Activated CD8-positive, alpha-beta memory T cell treated with anti-CD3 and anti-CD28 coated beads for 48 hours (primary cell): Measurements from ENCODE around the gene USP32.

Experiments
- DNase-seq, 3 experiments: peaks; one replicate each; pipeline ENCODE4 v3.0.0-alpha.2; 2020; ENCODE audit warnings: low read depth in 2 of 3, low spot score in 2 of 3

USP32 gene

DNA sequence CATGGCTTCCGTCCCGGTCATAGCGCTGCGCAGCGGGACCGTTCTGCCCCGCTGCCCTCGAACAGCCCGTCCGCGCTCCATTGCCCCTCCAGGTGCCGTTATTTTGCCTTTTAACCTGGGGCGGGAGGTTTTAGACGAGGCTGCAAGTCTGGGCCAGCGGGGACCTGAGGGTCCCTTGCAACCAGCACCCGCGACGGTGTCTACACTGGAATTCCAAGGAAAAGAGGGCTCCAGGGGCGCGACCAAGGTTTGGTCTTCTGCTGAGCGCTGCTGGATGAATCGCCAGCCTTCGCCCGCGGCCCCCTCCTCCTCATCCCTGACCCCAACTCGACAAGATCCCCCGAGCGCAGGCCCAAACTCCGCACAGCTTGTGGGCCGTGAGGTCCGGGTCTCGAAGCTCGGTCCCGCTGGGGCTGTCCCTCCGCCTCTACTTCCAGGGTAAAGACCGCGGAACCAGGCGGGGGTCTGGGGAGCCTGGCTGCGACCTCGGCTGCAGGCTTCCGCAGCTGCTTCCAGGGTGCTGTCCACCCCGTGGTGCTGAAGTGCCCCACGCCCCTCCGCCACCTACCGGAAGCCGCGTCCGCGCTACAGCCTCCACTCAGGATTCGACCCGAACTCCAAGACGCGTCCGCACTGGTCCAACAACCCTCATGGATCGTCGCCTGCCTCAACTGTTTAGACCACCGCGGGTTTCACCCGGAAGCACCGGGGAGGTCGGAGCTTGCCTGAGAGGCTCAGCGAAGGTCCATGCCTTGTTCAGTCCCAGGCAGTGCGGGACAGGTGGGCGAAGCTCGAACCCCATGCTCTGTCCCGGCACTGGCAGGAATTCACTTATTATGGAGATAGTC lies 252.3 kb downstream of the USP32 start:
- peak in 2 of 3 experiments; percentile 25 to 44 for DNase-seq

GRCh38 chr17:60138769-60139437 lies 253.0 kb downstream of the USP32 start:
- no peak for DNase-seq

DNA sequence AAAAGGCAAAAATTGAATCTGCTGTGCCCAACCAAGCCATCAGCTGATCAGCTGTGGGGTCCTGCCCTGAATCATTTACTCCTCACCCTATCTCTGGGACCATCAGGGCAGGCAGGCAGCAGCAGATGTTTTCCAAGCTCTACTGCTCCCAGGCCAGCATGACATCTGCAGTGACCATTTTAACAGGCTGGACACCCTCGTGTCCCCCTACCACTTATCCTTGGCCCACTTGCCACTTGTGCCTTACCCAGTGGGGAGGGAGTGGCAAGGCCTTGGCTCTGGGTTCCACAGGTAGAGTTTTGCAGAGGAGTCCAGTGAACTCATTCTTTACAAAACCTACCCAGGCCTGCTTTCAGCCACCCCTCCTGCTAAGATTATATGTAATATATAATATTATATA lies 254.2 kb downstream of the USP32 start:
- no peak for DNase-seq

DNA sequence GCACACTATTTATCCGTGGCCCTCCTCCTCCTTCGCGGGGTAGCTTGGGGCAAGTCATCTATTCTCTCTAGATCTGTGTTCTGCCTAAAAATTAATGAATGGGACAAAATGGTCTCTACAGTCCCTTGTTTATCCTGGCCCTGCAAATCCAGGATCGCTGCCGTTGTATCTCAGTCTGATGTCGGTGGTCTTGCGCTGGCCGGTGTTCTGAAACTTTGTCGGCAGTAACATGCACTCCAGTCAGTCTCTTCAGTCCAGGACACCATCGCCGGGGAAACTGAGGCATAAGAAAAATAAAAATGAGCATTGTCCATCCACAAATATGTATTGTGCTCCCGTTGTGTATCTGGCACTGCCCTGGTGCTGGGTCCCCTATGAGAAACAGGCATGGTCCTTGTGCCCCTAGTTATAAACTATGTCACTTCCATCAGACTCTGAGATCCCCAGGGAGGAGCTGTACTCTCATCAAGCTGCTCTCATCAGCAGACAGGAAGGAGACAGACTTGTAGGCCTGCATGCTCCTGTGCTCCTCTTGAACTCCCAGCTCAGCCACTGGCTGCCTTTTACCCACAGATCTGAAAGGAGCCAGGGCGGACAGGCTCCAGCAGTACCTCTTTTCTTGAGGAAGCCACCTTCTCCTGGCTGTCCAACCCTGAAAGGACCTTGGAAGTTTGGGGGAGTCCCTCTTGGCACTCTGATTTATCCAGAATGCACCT lies 255.8 kb downstream of the USP32 start:
- DNase-seq = no peak

GRCh38 chr17:60135151-60135950 lies 256.6 kb downstream of the USP32 start:
- peak; percentile 45 to 65 (median 57) for DNase-seq

GRCh38 chr17:60134396-60135150 lies 257.4 kb downstream of the USP32 start:
- no peak for DNase-seq

DNA sequence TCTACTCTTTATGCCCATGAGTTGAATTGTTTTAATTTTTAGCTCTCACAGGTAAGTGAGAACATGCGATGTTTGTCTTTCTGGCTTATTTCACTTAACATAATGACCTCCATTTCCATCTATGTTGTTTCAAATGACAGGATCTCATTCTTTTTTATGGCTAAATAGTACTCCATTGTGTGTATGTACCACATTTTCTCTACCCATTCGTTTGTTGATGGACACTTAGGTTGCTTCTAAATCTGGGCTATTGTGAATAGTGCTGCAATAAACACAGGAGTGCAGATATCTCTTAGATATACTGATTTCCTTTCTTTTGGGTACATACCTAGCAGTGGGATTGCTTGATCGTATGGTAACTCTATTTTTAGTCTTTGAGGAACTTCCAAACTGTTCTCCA lies 261.5 kb downstream of the USP32 start:
- no peak for DNase-seq

- no peak for DNase-seq
These were observed 262.8 kb downstream of the USP32 start for GRCh38 chr17:60129164-60129563.
